Activated CD4-positive, CD25-positive, alpha-beta regulatory T cell treated with anti-CD3 and anti-CD28 coated beads, Interleukin-2, amount 50 U/mL, for 24 hours (primary cell): ENCODE results near the gene TMEM164.

Experiments
- ATAC-seq, 2 donors: fragments of 150-1000 bp; cut with Tn5 transposase; one replicate each; pipeline ENCODE4 v1.10.0; 2021; ENCODE audit warnings: mild to moderate bottlenecking in 1 of 2, moderate library complexity in 1 of 2

TMEM164 gene

DNA sequence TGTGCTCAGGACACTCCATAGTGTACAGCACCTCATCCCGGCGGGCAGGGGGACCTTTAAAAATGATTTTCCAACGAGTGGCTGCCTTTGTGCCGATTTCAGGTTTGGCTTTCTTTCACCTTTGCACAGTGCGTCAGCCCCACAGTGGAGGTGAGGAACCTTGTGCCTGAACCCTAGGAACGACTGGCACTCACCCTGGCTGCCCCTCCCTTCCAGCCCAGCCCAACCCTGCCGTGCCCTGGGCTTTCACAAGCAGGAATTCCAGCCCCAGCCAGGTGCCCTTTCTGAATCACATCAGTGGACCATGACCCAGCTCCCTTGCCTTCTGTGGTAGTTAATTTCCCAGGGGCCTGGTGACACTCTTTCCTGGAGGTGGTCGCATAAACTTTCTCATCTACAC lies 1.3 kb downstream of the TMEM164 start:
- ATAC-seq, result no peak

DNA sequence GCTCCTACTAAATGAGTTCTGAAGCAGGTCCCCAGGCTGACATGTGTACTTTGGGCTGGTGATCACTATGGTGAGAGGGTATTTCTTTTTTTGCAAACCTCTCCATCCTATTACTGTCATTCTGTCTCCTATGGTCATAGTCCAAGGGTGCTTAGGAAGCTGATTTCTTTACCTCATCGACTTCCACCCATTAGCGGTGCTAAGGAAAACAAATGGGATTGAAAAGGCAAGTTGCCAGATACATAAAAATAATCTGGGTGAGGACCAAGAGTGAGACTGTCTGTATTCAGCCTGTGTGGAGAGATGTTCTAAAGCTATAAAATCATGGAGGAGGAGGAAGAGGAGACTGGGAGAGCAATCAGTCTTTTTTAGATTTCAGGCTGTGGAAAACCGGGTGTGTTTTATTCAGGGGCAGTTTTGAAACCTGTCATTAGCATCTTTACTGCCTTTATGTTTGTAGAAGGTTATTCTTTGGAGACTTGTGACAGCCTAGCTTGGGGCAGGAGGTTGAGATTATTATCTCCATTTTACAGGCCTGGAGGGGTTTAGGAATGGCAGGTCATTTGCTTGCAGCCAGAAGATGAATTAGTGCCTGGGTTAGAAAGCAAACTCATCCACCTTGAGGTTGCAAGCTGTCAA lies 1.9 kb downstream of the TMEM164 start:
- ATAC-seq, result no peak

DNA sequence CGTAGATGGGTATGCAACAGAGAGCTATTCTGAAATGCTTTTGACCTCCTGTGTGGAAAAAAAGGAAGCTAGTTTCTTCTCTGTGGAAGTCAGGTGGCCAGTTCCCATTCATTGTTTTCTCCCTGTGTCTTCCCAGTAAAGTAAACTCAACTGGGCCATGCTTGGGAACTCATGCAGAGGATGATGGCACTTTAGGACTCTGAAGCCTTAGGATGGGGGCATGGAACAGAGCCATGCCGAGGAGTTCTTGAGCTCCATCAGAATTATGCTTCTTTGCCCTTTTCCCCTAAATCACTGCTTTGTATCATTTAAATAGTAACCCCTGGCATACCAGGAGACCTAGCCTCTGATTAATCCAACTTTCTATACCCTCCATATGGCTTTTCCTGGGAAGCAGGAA lies 3.2 kb downstream of the TMEM164 start:
- no peak for ATAC-seq

DNA sequence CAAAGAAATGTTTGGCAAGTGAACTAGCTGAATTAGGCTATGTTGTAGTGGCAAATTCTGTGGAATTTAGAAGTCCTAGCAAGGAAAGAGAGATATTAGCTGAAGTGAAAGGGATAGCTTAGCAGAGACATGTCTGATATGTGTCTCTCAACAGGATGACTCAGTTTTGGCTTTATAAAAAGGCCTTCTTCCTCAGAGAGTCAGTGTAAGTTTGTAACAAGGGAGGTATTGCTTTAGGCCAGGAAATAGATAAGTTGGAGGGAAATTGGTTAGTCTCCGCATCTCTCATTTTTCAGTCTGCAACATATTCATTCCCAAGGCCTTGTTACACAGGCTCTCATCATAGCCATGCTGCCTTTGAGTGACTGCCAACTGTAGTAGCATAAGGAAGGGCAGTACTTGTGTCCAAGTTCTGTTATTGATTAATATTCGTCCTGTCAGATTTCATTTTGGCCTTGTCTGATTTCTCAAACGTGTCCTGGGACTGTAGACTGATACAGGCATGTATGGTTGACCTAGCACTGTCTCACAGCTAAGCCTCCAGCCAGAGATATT lies 4.0 kb downstream of the TMEM164 start:
- no peak for ATAC-seq

DNA sequence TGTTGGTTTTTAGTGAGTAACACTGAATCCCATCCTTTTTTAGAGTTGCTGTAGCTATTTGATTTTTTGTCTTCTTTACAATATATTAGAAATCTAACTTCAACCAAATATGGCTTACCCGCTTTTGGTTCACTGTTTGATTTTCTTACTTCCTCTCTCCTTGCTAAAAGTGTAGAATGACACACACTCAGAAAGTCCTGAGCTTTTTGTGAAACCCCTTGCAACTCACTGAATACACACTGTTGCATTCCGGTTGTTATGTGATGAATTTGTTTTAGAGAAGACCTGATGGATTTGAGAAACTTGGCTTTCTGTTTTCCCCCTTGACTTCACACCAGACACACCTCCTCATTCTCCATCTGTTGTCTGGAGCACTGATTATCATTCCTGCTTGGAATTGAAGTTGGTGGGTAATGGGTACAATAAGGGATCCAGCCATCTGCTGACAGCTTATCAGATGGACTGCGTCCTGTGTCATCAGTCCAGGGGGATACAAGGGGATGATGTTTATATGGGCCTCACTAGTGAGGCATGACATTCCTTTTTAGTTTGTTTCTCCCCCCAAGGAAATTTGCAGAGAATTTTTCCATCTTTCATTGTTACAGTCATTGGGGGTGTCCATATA lies 5.2 kb downstream of the TMEM164 start:
- ATAC-seq, result no peak

DNA sequence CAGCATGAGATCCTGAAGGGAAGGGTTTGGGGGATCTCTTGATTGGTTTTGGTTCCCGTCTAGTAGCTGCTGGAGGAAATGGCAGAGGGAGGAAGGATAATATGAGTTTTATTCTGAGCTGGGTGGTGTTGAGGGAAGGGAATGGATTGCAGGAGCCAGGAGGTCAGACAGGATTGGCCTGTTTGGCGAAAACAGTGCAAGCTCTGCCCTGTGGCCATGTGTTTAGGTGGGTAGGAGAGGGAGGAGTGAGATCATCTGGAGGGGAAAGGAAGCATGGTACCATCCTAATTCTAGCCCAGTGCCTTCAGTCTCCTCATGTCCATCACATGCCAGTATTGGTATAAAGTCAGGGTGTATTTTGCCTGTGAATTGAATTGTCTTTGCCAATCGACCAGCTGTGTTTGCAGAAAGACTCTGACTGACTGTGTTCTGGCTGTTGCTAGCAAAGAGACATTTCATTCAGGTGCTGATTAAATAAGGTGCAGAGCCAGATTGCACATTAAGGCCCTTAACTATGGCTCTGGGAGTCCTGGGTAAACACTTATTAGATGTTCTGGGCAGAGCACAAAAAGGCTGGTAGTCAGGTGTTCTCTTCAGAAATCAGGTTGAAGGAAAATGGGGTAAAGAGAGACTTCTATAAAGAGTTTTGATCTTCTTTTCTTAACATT lies 10.0 kb downstream of the TMEM164 start:
- no peak for ATAC-seq

DNA sequence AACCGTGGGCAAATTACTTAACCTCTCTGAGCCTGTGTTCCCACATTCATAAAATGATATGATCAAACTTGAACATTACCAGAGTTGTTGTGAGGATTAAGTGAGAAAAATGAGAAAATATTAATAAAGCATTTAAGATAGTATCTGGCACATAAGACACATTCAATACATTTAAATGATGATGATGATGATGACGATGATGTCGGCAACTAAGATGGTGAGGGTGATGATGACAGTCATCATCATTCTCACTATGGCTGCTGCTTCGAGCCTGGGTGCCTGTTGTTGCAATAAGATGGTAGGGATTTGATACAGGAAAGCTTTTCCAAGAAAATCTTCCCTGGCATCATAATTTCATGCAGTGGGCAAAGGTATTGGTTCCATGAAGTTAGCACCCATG lies 11.1 kb downstream of the TMEM164 start:
- ATAC-seq, result no peak

DNA sequence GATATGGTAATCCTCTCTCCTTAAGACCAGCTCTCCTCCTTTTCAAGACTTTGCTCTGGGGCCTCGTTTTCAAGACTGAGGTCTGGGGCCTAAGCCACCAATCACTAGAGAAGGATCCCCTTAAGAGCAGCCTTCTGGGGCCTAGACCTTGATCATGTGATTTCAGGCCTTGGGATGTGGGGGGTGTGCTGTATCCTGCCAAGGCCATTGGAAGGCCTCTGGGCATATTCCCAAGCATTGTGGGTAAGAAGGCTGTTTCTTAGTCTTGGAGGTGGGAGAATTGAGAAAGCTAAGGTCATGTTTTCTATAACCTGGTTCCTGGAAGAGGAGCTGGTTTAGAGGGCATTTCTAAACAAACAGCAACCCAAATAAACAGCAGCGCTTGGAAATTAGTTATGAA lies 12.1 kb downstream of the TMEM164 start:
- no peak for ATAC-seq

DNA sequence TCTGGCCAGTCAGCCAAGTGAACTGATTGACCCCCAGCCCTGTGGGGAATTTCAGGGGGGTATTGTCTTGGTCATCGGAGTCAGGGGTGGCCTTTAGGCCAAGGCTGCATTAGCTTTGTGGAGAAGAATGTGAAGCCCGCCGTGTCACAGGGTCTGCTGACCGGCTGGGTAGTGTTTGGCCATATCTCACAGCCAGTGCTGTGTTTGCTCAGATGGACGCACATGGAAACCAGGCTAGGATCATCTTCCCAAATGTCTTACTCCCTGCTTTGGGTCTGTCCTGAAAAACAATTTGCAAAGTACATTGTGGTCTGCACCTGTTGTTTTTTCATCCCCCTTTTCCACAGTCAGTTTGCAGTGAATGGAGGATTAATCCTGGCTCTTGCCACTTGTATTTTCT lies 13.0 kb downstream of the TMEM164 start:
- ATAC-seq, result no peak

DNA sequence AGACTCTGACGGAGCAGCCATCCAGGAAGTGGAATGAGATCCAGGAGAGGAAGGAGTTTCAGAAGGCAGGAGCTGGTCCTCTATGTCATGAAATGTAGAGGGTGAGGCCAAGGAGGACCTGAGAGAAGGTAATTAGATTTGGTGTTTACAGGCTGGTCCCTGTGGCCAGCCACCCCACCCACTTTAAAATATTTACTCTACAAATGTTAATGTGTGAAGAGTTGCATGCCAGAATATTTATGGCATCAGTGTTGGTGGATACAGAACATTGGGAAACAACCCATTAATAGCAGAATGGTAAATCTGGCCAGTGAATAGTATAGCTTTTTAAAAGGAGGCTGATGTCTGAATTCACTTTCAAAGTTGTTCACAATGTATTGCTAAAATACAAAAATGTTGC lies 17.6 kb downstream of the TMEM164 start:
- ATAC-seq, result no peak

DNA sequence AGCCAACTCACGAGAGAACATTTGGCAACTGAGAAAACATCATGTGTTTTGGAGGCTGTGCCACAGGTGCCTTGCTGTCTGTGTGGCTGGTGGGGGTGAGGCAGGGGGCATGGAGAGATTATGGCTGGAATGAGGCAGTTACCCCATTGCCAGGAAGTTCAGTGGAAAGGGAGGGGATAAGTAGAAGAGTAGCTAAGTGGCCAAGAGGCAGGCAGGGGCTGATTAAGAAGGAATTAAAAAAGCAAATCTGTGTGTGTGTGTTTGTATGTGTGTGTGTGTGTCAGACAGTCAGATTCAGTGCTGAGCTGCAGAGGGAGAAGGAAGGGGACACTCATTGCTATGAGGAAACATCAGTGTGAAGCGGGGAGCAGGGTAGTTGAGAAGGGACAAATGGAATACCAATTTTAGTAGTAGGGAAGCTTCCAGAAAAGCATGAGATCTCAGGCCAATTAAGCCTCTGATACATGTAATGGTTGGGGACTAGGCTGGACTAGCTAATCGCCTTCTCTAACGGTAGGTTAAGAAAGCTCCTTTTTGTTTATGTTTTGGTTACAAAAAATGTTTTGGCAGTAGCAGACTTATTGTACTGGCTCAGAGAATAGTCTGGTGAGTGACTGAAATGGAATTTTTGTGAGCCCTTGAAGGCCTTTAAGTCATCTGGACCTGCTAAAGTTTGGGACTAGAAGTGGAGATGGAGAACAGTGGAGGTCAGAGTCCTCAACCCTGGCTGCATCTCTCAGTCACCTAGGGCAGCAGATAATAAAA lies 18.5 kb downstream of the TMEM164 start:
- no peak for ATAC-seq

DNA sequence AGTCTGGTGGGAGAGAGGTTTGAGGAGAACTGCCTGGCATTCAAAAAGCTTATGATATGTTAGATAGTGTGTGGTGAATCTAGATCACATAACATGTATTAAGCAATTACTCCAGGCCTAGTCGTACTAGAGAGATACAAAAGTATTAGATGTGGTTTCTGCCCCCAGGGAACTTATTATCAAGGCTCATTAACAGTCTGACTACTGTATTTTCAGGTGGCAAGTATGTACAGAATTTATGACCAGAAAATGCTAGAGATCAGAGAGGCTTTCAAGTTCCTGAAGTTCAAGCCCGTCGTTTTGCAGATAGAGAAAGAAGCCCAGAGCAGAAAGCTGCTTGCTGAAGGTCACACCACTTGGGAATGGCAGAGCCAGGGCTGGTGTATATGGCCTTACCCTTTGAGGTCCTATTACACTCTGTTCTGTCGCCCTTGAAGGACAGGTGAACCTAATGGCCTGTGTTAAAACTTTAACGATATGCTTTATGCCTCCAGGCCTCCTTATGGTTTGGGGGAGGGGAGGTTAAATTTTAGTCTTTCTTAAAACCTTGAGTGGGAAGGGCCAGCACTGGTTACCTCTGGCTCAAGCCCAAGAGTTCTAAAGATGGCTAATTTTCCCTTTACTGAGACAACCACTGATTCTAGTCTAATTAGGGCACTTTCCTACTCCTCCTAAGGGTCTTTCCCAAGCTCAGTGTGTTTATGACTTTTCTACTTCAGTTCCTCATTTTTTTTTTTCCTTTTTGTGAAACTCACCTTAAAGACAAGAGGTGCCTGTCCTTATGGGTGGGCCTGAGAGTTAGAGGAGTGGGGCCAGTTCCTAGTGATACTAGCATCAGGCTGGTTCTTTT lies 19.9 kb downstream of the TMEM164 start:
- no peak for ATAC-seq

DNA sequence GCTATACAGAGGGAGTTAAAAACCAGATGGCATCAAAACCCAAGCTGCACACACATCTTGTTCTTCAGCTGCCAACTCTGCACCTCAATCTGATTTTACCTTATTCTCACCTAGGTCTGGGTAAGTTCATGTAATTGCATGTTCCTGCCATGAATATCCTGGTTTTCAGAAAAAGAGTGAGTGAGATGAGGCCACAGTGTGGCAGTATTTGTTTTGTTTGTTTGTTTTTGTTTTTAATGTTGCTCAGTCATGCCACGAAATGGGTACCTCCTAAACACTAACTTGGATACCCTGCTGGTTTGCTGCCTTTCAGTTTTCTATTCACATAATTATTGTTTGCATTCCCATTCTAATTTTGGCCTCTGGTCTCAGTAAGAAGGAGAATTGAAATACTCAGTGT lies 22.5 kb downstream of the TMEM164 start:
- no peak for ATAC-seq

DNA sequence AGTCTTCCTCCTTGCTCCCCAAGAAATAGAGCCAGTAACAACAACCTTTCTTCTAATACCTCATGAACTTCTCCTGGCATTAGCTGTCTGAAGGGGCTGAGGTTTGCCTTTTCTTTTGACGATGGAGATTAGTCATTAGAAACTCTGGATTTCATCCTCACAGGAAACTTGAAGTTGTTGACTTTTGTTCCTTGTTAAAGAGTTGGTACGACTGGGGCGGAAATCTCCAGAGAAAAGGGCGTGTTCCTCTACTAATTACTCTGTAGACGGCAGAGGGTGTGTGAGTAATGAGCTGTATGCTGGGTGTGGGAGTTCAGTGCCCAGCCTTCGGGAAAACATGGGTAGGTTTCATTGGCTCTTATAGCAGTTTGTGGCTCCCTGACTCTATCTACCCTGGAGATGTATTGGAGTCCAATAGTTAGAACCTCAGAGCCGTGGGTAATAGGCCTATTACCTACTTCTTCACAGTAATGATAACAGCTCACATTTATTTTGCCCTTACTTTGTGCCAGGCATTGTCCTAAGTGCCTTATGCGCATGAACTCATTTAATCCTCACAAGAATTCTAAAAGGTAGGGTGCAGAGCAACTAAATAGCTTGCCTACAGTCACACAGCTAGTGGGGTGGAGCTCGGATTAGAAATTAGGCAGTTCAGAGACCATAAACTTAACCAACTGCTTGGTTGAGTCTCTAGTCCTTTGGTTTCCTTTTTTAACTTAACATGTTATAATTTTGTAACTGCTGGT lies 23.4 kb downstream of the TMEM164 start:
- no peak for ATAC-seq

DNA sequence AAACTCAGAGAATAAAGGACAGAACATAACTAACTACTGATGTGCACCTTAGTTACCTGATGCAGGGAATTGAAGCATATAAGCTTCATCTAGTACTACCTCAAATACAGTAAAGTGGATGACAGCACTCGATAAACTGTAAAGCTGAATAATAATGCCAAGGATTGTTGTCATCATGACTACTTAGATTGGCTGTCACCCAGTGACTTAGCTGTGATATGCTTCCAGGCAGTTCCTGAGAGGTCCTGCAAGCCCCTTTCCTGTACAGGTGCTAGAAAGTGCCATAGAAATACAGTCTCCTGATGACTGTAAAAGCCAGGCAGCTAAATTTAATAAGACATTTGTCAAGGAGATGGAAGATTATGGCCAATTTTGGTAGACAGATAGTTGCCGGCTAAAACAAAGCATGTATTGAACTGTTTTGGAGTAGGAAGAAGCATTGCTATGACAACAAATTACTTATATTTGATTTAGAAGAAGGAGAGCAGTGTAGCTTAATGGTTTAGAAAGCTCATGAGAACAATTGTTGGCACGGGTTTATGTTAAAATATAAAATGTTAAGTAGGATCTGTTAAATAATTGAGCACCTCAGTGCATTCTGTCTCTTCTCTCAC lies 29.7 kb downstream of the TMEM164 start:
- no peak for ATAC-seq

DNA sequence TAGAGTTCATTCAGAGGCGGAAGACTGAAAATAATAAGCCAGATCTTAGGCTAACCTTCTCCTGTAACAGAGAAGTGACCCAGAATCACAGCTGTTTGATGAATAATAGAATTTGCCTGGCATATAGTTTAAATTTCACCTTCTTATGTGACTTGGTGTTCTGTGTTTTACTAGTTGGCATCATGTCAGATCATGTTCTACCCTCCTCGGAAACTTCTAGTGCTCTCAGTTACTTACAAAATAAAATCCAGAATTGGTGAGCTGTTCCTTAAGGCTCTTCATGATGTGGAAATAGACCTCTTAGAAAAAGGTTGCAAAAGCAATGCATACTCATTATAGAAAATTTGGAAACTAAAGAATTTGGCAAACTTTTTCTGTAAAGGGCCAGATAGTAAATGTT lies 31.1 kb downstream of the TMEM164 start:
- no peak for ATAC-seq

DNA sequence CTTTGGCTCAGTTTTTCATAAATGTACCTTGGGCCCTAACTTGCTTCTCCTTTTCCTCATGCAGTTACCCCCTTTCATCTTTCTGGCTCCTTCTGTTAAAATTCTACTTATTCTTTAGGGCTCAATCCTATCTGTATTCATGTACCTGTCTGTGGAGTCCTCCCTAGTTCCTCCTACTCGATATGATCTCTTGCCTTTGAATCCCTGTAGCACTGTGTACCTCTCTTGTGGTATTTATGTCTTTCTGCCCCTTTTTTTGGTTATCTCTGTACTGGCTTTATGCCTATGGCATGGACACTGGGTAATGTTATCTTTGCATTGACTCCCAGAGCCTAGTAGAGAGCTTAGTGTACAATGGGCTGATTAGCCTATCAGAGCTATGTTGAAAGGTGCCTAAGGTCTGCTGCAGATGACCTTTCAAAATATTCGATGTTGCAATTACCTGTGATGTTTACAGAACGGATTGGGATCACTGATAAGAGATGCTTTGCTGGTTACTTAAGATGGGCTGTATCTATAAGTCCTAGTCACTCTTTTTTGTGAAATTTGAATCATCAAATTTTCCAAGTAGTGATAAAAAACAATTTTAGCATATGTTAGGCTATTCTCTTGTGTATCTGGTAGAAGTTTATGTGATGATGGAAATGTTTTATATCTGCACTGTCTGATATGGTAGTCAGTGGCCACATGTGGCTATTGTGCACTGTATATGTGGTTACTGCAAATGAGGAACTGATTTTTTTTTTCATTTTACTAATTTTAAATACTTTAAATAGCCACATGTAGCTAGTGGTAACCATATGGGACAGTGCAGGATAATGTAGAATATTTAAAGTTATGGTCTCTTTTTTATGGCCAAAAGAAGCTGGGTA lies 33.5 kb downstream of the TMEM164 start:
- no peak for ATAC-seq

DNA sequence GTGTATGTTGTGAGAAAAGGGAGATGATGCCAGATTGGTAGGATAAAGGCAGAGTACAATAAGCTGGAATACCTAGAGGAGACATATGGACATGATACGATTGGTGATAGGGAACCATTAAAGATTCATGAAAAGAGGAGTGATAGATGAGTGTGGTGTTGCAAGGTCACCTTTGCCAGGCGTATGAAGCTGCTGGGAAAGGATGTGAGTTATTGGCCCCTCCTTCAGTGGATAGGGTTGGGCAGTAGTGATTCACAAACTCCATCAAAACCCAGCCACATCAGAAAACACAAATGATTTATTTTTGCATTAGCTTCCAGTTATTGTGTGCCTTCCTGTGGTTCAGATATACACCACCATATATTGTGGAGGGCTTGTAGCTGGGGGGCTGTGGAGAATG lies 34.3 kb downstream of the TMEM164 start:
- no peak for ATAC-seq

DNA sequence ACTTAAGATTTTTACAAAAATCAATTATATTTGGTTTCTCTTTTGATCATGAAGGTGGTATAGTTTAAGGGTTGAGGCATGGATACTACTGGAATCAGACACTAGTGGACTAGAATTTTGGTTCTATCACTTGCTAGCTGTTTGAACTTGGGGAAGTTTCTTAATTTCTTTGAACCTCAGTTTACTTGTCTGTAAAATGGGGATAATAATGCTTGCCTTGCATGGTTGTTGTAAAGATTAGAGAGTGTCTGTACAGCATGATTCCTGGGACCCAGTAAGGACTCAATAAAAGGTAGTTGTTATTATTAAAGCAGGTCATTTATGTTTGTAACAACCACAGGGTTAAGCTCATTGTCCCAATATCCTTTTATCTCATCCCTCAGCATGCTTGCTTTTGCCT lies 36.0 kb downstream of the TMEM164 start:
- ATAC-seq, result no peak

DNA sequence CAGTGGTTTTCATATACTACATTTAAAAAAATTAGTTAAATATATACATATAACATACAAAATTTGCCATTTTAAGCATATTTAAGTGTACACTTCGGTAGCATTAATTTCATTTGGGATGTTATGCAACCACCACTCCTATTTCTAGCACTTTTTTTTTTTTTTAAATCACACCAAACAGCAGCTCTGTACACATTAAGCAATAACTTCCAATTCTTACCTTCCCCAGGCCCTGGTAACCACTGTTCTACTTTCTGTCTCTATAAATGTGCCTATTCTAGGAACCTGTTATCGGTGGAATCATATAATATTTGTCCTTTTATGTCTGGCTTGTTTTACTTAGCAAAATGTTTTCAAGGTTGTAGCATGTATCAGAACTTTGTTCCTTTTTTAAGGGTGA lies 39.1 kb downstream of the TMEM164 start:
- ATAC-seq, result no peak
